Measurements from ENCODE around the gene CLBA1.
A peak's percentile ranks its signal among the peaks of the same experiment; 100 is the strongest.
"Not testable (repeated sequence)": the region's sequence is repeated elsewhere in the genome, so short reads cannot be mapped to it uniquely, and the experiment has no call there.

CLBA1 gene

DNA sequence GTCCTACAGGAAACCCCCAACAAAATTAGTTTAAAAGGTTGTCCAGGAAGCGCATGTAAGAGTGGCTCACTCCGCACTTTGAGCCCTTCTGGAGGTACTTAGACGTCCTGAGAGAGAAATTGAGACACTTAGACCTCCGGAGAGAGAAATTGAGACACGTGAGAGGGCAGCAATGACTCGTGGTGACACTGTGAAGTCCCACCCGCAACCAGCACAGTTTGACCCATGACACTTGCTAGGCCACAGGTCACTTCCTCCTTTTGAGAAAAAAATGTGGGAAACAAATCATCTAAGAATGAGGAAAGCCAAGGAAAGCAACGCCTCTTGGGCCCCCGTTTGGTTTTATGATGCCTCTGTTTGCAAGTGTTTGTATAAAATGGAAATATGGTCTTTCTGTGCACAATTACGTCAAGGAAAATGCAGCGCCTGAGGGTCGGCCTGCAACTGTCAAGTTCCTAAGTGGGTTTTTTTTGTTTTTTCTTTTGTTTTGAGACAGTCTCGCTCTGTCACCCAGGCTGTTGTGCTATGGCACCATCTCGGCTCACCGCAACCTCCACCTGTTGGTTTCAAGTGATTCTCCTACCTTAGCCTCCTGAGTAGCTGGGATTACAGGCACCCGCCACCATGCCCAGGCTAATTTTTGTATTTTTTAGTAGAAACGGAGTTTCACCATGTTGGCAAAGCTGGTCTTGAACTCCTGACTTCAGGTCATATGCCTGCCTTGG, 48.9 kb downstream of the CLBA1 start:
- Histone ChIP-seq H3K9me3 (ENCODE audit: control insufficient read depth, low read length) (no peaks in the 10 kb centered on the region), H2BK15ac (ENCODE audit: low read depth, poor library complexity, severe bottlenecking) (no peak overlapping the region), H3K4me3 (ENCODE audit: insufficient read depth in 1 of 2, low read depth in 1 of 2, low read length in 2 of 2) (no peak overlapping the region), H3K14ac (ENCODE audit: low read length in 2 of 2) (no peak overlapping the region), H2BK5ac (ENCODE audit: low read depth, low read length, poor library complexity, severe bottlenecking) (no peak overlapping the region), H4K8ac (ENCODE audit: low read length) (no peak overlapping the region), H3K36me3 (ENCODE audit: control insufficient read depth in 1 of 2, insufficient read depth in 2 of 2, low read depth in 1 of 2, low read length in 2 of 2) (no peaks in the 10 kb centered on the region), H3K4me2 (ENCODE audit: low read length, poor library complexity, severe bottlenecking) (no peak overlapping the region), H2BK12ac (ENCODE audit: low read length in 2 of 2) (no peak overlapping the region), H3K18ac (ENCODE audit: low read depth in 1 of 2, low read length in 2 of 2) (no peak overlapping the region), H3K4ac (ENCODE audit: low read depth in 1 of 2, low read length in 2 of 2) (no peak overlapping the region), H3K9ac (ENCODE audit: low read length) (no peak overlapping the region), H2AK5ac (ENCODE audit: low read length, severe bottlenecking) (peak overlapping the region; percentile 80), H2BK120ac (ENCODE audit: low read depth, low read length) (no peak overlapping the region), H3K79me1 (replicated peaks; ENCODE audit: low read length, poor library complexity, severe bottlenecking) (no peaks in the 10 kb centered on the region), H3K23ac (ENCODE audit: low read length in 2 of 2) (no peak overlapping the region), H4K91ac (ENCODE audit: low read length) (no peak overlapping the region), H3K27ac (ENCODE audit: low read length, poor library complexity, severe bottlenecking) (no peak overlapping the region), H2AFZ (ENCODE audit: low read depth, low read length) (no peak overlapping the region), H3K4me1 (ENCODE audit: control insufficient read depth, insufficient read depth, low read depth, low read length) (no peaks in the 10 kb centered on the region), H3K27me3 (ENCODE audit: control insufficient read depth in 1 of 2, insufficient read depth in 1 of 2, low read length in 2 of 2) (no peaks in the 10 kb centered on the region)
- WGBS = 71% methylated on average over 17 of the region's 17 CpGs
- DNase-seq = no peak

DNA sequence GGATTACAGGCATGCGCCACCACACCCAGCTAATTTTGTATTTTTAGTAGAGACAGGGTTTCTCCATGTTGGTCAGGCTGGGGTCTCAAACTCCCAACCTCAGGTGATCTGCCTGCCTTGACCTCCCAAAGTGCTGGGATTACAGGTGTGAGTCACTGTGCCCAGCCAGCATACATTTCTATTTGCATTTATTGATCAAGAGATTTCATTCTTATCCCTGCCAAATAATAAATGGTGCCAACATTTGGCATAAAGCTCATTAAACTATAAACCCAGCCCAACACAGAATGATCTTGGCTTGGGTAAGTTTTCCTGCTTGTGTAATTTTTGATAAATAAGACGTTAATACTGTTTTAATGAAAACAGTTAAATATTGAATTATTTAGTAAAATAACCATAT, 50.0 kb downstream of the CLBA1 start:
- not testable (repeated sequence) for H3K4me1 ChIP-seq (ENCODE audit: control insufficient read depth, insufficient read depth, low read depth, low read length); H3K23ac ChIP-seq (ENCODE audit: low read length in 2 of 2); H2BK12ac ChIP-seq (ENCODE audit: low read length in 2 of 2); H2BK5ac ChIP-seq (ENCODE audit: low read depth, low read length, poor library complexity, severe bottlenecking); H3K36me3 ChIP-seq (ENCODE audit: control insufficient read depth in 1 of 2, insufficient read depth in 2 of 2, low read depth in 1 of 2, low read length in 2 of 2); H4K8ac ChIP-seq (ENCODE audit: low read length); H3K4me2 ChIP-seq (ENCODE audit: low read length, poor library complexity, severe bottlenecking); H3K9ac ChIP-seq (ENCODE audit: low read length); H3K18ac ChIP-seq (ENCODE audit: low read depth in 1 of 2, low read length in 2 of 2); H3K4me3 ChIP-seq (ENCODE audit: insufficient read depth in 1 of 2, low read depth in 1 of 2, low read length in 2 of 2); H3K27ac ChIP-seq (ENCODE audit: low read length, poor library complexity, severe bottlenecking); H2AK5ac ChIP-seq (ENCODE audit: low read length, severe bottlenecking); H4K91ac ChIP-seq (ENCODE audit: low read length); H3K27me3 ChIP-seq (ENCODE audit: control insufficient read depth in 1 of 2, insufficient read depth in 1 of 2, low read length in 2 of 2); H2BK120ac ChIP-seq (ENCODE audit: low read depth, low read length); H3K79me1 ChIP-seq (replicated peaks; ENCODE audit: low read length, poor library complexity, severe bottlenecking); DNase-seq; H2AFZ ChIP-seq (ENCODE audit: low read depth, low read length); H3K4ac ChIP-seq (ENCODE audit: low read depth in 1 of 2, low read length in 2 of 2); H2BK15ac ChIP-seq (ENCODE audit: low read depth, poor library complexity, severe bottlenecking); H3K9me3 ChIP-seq (ENCODE audit: control insufficient read depth, low read length); H3K14ac ChIP-seq (ENCODE audit: low read length in 2 of 2)
- 100% methylated on average over 1 of the region's 2 CpGs for WGBS

DNA sequence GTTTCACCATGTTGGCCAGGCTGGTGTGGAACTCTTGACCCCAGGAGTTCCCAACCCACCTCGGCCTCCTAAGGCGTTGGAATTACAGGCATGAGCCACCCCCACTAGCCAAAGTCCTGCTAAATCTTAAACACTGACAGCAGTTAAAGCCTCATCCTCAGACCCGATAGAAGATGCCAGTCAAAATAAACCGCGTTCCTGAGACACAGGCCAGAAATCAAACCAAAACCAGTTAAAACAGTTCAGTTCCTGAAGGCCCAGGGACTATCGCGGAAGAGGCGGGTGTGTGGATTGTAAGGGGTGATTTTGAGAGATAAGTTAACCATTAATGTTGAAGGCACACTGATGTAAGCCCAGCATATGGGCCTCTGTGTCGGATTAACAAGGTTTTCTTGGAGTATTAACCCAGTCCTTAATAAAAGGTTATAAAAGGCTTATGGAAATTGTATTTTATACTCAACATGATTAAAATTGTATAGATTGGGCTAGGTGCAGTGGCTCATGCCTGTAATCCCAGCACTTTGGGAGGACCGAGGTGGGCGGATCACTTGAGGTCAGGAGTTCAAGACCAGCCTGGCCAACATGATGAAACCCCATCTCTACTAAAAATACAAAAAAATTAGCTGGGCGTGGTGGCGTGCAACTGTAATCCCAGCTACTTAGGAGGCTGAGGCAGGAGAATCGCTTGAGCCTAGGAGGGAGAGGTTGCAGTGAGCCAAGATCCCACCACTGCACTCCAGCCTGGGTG, 54.0 kb downstream of the CLBA1 start:
- no peak overlapping the region for H3K4ac ChIP-seq (ENCODE audit: low read depth in 1 of 2, low read length in 2 of 2)
- H2BK12ac ChIP-seq (ENCODE audit: low read length in 2 of 2) = no peak overlapping the region
- H2BK120ac ChIP-seq (ENCODE audit: low read depth, low read length) = no peak overlapping the region
- H4K8ac ChIP-seq (ENCODE audit: low read length) = no peak overlapping the region
- H3K36me3 ChIP-seq (ENCODE audit: control insufficient read depth in 1 of 2, insufficient read depth in 2 of 2, low read depth in 1 of 2, low read length in 2 of 2) = no peaks in the 10 kb centered on the region
- peak overlapping the region; percentile 88 for H3K27ac ChIP-seq (ENCODE audit: low read length, poor library complexity, severe bottlenecking)
- H3K4me1 ChIP-seq (ENCODE audit: control insufficient read depth, insufficient read depth, low read depth, low read length) = peaks cover 6% of the 10 kb centered on the region
- no peak overlapping the region for H4K91ac ChIP-seq (ENCODE audit: low read length)
- no peak overlapping the region for H2AFZ ChIP-seq (ENCODE audit: low read depth, low read length)
- H3K23ac ChIP-seq (ENCODE audit: low read length in 2 of 2) = no peak overlapping the region
- peaks cover 0 to 23% of the 10 kb centered on the region in 2 experiments for H3K27me3 ChIP-seq (ENCODE audit: control insufficient read depth in 1 of 2, insufficient read depth in 1 of 2, low read length in 2 of 2)
- H3K14ac ChIP-seq (ENCODE audit: low read length in 2 of 2) = no peak overlapping the region
- H2BK5ac ChIP-seq (ENCODE audit: low read depth, low read length, poor library complexity, severe bottlenecking) = peak overlapping the region; percentile 62
- H2AK5ac ChIP-seq (ENCODE audit: low read length, severe bottlenecking) = no peak overlapping the region
- no peak overlapping the region for H3K18ac ChIP-seq (ENCODE audit: low read depth in 1 of 2, low read length in 2 of 2)
- H3K79me1 ChIP-seq (replicated peaks; ENCODE audit: low read length, poor library complexity, severe bottlenecking) = no peaks in the 10 kb centered on the region
- no peak for DNase-seq
- H3K9ac ChIP-seq (ENCODE audit: low read length) = no peak overlapping the region
- no peak overlapping the region for H2BK15ac ChIP-seq (ENCODE audit: low read depth, poor library complexity, severe bottlenecking)
- WGBS = 87% methylated on average over 12 of the region's 14 CpGs
- H3K4me2 ChIP-seq (ENCODE audit: low read length, poor library complexity, severe bottlenecking) = no peak overlapping the region
- no peak overlapping the region for H3K4me3 ChIP-seq (ENCODE audit: insufficient read depth in 1 of 2, low read depth in 1 of 2, low read length in 2 of 2)
- H3K9me3 ChIP-seq (ENCODE audit: control insufficient read depth, low read length) = no peaks in the 10 kb centered on the region

DNA sequence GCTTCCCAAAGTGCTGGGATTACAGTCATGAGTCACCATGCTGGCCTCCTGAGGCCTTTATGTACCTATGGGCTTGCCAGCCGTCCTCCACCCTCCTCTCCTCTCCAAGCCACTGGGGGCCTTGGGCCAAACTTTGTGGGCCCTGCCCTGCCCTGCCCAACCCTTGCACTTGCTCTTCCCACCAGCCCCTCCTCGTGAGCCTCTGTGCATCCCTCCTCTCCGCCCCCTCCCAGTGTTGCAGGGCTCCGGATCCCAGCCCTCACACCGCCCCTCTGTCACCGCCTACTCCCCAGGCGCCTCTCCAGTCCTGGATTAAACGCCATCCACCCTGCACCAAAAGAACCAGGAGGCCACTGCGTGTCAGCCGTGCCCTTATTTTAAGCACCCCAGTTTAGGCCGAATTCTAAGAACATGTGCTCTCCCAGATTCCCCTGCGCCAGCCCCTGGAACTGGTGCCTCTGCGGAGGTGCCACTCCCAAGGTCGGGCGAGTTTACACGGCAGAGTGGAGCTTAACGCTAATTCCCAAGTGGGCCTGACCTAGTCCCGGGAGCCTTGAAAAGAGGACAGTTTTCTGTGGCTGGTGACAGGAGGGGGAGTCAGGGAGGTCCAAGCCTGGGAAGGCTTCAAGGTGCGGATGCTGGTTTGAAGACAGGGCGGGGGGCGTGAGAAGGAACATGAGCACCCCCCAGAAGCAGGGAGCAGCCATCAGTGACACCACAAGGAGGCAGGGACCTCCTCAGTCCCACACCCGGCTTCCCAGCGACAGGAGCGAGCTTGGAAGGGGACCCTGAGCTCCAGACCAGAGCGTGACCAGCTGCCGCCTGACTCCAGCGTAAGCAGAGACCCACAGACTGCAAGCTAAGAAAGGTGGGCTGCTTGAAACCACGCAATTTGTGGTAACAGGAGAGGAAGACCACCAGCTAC, 56.5 kb downstream of the CLBA1 start:
- Histone ChIP-seq H2BK15ac (ENCODE audit: low read depth, poor library complexity, severe bottlenecking) (no peak overlapping the region), H2BK120ac (ENCODE audit: low read depth, low read length) (no peak overlapping the region)
- whole genome bisulfite sequencing = 86% methylated on average over 27 of the region's 28 CpGs

More for the DNA sequence above, 56.5 kb downstream of the CLBA1 start:
- no peak overlapping the region for H3K27ac ChIP-seq (ENCODE audit: low read length, poor library complexity, severe bottlenecking)
- no peak overlapping the region for H3K18ac ChIP-seq (ENCODE audit: low read depth in 1 of 2, low read length in 2 of 2)
- H3K9ac ChIP-seq (ENCODE audit: low read length) = no peak overlapping the region
- no peak overlapping the region for H4K8ac ChIP-seq (ENCODE audit: low read length)
- no peaks in the 10 kb centered on the region for H3K36me3 ChIP-seq (ENCODE audit: control insufficient read depth in 1 of 2, insufficient read depth in 2 of 2, low read depth in 1 of 2, low read length in 2 of 2)
- no peak overlapping the region for H3K4me3 ChIP-seq (ENCODE audit: insufficient read depth in 1 of 2, low read depth in 1 of 2, low read length in 2 of 2)
- H4K91ac ChIP-seq (ENCODE audit: low read length) = peak overlapping the region; percentile 41
- H3K79me1 ChIP-seq (replicated peaks; ENCODE audit: low read length, poor library complexity, severe bottlenecking) = no peaks in the 10 kb centered on the region
- no peak overlapping the region for H3K4me2 ChIP-seq (ENCODE audit: low read length, poor library complexity, severe bottlenecking)
- H2BK12ac ChIP-seq (ENCODE audit: low read length in 2 of 2) = no peak overlapping the region
- no peak overlapping the region for H2BK5ac ChIP-seq (ENCODE audit: low read depth, low read length, poor library complexity, severe bottlenecking)
- H3K9me3 ChIP-seq (ENCODE audit: control insufficient read depth, low read length) = no peaks in the 10 kb centered on the region
- DNase-seq = no peak
- H3K4ac ChIP-seq (ENCODE audit: low read depth in 1 of 2, low read length in 2 of 2) = no peak overlapping the region
- H2AK5ac ChIP-seq (ENCODE audit: low read length, severe bottlenecking) = peak overlapping the region; percentile 3
- H3K4me1 ChIP-seq (ENCODE audit: control insufficient read depth, insufficient read depth, low read depth, low read length) = peaks cover 9% of the 10 kb centered on the region
- H3K27me3 ChIP-seq (ENCODE audit: control insufficient read depth in 1 of 2, insufficient read depth in 1 of 2, low read length in 2 of 2) = peaks cover 0 to 26% of the 10 kb centered on the region in 2 experiments
- no peak overlapping the region for H3K14ac ChIP-seq (ENCODE audit: low read length in 2 of 2)
- no peak overlapping the region for H2AFZ ChIP-seq (ENCODE audit: low read depth, low read length)
- no peak overlapping the region for H3K23ac ChIP-seq (ENCODE audit: low read length in 2 of 2)
